Measurements from ENCODE around the gene IPO11. TPM values are rescaled to one million over a fixed set of nuclear protein-coding genes. Genes with fewer than 3 reads are reported as not detected.

Gene IPO11
- total and polyA plus RNA-seq, 2 of the 4 experiments (the other 2 are of a cell fraction): 12.6 to 40.0 TPM

DNA sequence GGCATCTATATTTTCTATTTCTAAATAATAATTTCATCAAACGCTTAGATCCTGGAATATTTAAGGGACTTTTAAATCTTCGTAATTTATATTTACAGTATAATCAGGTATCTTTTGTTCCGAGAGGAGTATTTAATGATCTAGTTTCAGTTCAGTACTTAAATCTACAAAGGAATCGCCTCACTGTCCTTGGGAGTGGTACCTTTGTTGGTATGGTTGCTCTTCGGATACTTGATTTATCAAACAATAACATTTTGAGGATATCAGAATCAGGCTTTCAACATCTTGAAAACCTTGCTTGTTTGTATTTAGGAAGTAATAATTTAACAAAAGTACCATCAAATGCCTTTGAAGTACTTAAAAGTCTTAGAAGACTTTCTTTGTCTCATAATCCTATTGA lies 167.2 kb downstream of the IPO11 start:
- H2BK120ac ChIP-seq (ENCODE audit: low read depth, low read length): no peak overlapping the region
- no peak overlapping the region for H3K4me2 ChIP-seq (ENCODE audit: low read depth, low read length)
- no peak overlapping the region for H2AK9ac ChIP-seq (replicated peaks; ENCODE audit: low read depth, low read length, poor library complexity)
- H3K9me3 ChIP-seq (ENCODE audit: control insufficient read depth, insufficient read depth, low read length): no peaks in the 10 kb centered on the region
- no peaks in the 10 kb centered on the region for H3K4me1 ChIP-seq (ENCODE audit: control insufficient read depth, insufficient read depth, low read length)
- no peaks in the 10 kb centered on the region for H4K20me1 ChIP-seq (ENCODE audit: insufficient read depth, low read length)
- H4K8ac ChIP-seq (ENCODE audit: low read depth in 2 of 2, low read length in 2 of 2): no peak overlapping the region
- no peak overlapping the region for H3K14ac ChIP-seq (replicated peaks; ENCODE audit: low read depth, low read length)
- intact Hi-C loops (cut with micrococcal nuclease): no loop called here
- no peak overlapping the region for H2BK5ac ChIP-seq (ENCODE audit: low read depth, low read length, poor library complexity, severe bottlenecking)
- no peaks in the 10 kb centered on the region for H3K9me1 ChIP-seq (ENCODE audit: insufficient read depth, low read length)
- CTCF ChIA-PET: no interaction called here
- H3K4me3 ChIP-seq (ENCODE audit: insufficient read depth, low read depth, low read length): no peak overlapping the region
- no peak overlapping the region for H3K18ac ChIP-seq (ENCODE audit: low read depth, low read length)
- no peak overlapping the region for H2AK5ac ChIP-seq (ENCODE audit: low read depth, low read length)
- H3K9ac ChIP-seq (ENCODE audit: low read depth, low read length): no peak overlapping the region
- no peaks in the 10 kb centered on the region for H3K27me3 ChIP-seq (ENCODE audit: control insufficient read depth, insufficient read depth, low read length)
- H3K4ac ChIP-seq (ENCODE audit: low read depth, low read length): no peak overlapping the region
- H3K56ac ChIP-seq (ENCODE audit: extremely low read depth, insufficient read depth, low read length): no peak overlapping the region
- no peak overlapping the region for H4K5ac ChIP-seq (ENCODE audit: low read depth, low read length)
- H2AFZ ChIP-seq (replicated peaks; ENCODE audit: low read length, poor library complexity): no peak overlapping the region
- H3K23ac ChIP-seq (ENCODE audit: low read depth, low read length): no peak overlapping the region
- no peaks in the 10 kb centered on the region; a peak in 2 of 4 replicates for H3K79me1 ChIP-seq (ENCODE audit: low read depth in 1 of 2, low read length in 2 of 2)
- no peak overlapping the region for H3K27ac ChIP-seq (ENCODE audit: insufficient read depth, low read length)
- no peak for DNase-seq
- no peak for ATAC-seq (ENCODE audit: low read depth)
- TF ChIP-seq CHD1 (IDR thresholded peaks at IDR 0.05; ENCODE audit: low read depth, low read length): no peak
- TF ChIP-seq RCOR1 (IDR thresholded peaks at IDR 0.05; ENCODE audit: insufficient replicate concordance, low read length): no peak
- TF ChIP-seq MAZ (IDR thresholded peaks at IDR 0.05; ENCODE audit: borderline replicate concordance, low read depth, low read length): no peak
- TF ChIP-seq RAD21 (IDR thresholded peaks at IDR 0.05; ENCODE audit: low read length): no peak
- TF ChIP-seq, protein P1, sequence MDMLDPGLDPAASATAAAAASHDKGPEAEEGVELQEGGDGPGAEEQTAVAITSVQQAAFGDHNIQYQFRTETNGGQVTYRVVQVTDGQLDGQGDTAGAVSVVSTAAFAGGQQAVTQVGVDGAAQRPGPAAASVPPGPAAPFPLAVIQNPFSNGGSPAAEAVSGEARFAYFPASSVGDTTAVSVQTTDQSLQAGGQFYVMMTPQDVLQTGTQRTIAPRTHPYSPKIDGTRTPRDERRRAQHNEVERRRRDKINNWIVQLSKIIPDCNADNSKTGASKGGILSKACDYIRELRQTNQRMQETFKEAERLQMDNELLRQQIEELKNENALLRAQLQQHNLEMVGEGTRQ (IDR thresholded peaks at IDR 0.05; ENCODE audit: low read depth, low read length): no peak
- in situ Hi-C loops (cut with MboI; ENCODE audit: low sequenced_read_pairs): no loop called here
- H4K91ac ChIP-seq (ENCODE audit: insufficient read depth, low read depth, low read length): no peak overlapping the region
- H2BK15ac ChIP-seq (ENCODE audit: low read depth, low read length): no peak overlapping the region
- H2BK20ac ChIP-seq (ENCODE audit: low read depth, low read length): no peak overlapping the region
- BruUV-seq (replicated peaks): no TSS peak
- POLR2A ChIA-PET (ENCODE audit: unreplicated experiment): no interaction called here
- WGBS, 2 experiments (ENCODE audit: extremely low coverage in 2 of 2, insufficient read length in 1 of 2): no CpG with 5 or more reads among the region's 5 CpGs
- H3K36me3 ChIP-seq (ENCODE audit: control insufficient read depth, insufficient read depth, low read length): peaks cover 1% of the 10 kb centered on the region; the same call in 1 of the 2 replicates
- dilution Hi-C loops (cut with HindIII; ENCODE audit: low sequenced_read_pairs, unreplicated experiment): no loop called here

All from IMR-90 (cell line).